Activated B cell treated with CpG ODN at 0.5 μM for 24 hours (primary cell): ENCODE measurements around the gene NAV1. TPM values are rescaled to one million over a fixed set of nuclear protein-coding genes. Genes with fewer than 3 reads are reported as not detected.
"Not testable (repeated sequence)": the region's sequence is repeated elsewhere in the genome, so short reads cannot be mapped to it uniquely, and the experiment has no call there.

Experiments used
- ATAC-seq: fragments of 200-7000 bp; cut with Tn5 transposase; one replicate; pipeline ENCODE4 v1.10.0; 2021; ENCODE audit warnings: low read depth, mild to moderate bottlenecking, moderate library complexity
- CTCF ChIA-PET: fragments of 350-600 bp; sonication (Branson Sonifier 250); formaldehyde crosslinking; loops from one replicate; lab custom pipeline; 2021; ENCODE audit warnings: antibody characterized with exemption; lab: Charles Lee
- POLR2A ChIA-PET: fragments of 350-600 bp; sonication (Branson Sonifier 250); formaldehyde crosslinking; loops from one replicate; lab custom pipeline; 2021; ENCODE audit warnings: antibody characterized with exemption; lab: Charles Lee
- DNase-seq: peaks from one replicate; pipeline ENCODE4 v3.0.0; 2022
- H3K27ac Mint-ChIP-seq: one replicate; pipeline ENCODE4 v1.8.0; 2020; ENCODE audit warnings: mixed read lengths
- H3K27me3 Mint-ChIP-seq: one replicate; pipeline ENCODE4 v1.8.0; 2021; ENCODE audit warnings: mixed read lengths
- H3K36me3 Mint-ChIP-seq: one replicate; pipeline ENCODE4 v1.8.0; 2021; ENCODE audit warnings: low read depth, mixed read lengths
- H3K4me1 Mint-ChIP-seq: one replicate; pipeline ENCODE4 v1.8.0; 2021; ENCODE audit warnings: mixed read lengths
- H3K4me3 Mint-ChIP-seq: one replicate; pipeline ENCODE4 v1.8.0; 2020; ENCODE audit warnings: mild to moderate bottlenecking, mixed read lengths
- H3K9me3 Mint-ChIP-seq: one replicate; pipeline ENCODE4 v1.8.0; 2020; ENCODE audit warnings: mixed read lengths
- CTCF ChIP-seq: fragments of 200-600 bp; IDR thresholded peaks from one replicate; pipeline ENCODE4 v1.8.0; 2022; ENCODE audit warnings: antibody characterized with exemption, mild to moderate bottlenecking
- intact Hi-C: fragments of 100-400 bp; cut with micrococcal nuclease; formaldehyde crosslinking; loops from one replicate; pipeline ENCODE4 v1.15.1; 2024
- total RNA-seq: library from RNA; stranded (reverse); gene quantifications from 2 replicates; pipeline ENCODE4 v1.2.3, GENCODE V29; 2022

Gene NAV1
- total RNA-seq, 1 donor from 2014 or later = 2.0 TPM

DNA sequence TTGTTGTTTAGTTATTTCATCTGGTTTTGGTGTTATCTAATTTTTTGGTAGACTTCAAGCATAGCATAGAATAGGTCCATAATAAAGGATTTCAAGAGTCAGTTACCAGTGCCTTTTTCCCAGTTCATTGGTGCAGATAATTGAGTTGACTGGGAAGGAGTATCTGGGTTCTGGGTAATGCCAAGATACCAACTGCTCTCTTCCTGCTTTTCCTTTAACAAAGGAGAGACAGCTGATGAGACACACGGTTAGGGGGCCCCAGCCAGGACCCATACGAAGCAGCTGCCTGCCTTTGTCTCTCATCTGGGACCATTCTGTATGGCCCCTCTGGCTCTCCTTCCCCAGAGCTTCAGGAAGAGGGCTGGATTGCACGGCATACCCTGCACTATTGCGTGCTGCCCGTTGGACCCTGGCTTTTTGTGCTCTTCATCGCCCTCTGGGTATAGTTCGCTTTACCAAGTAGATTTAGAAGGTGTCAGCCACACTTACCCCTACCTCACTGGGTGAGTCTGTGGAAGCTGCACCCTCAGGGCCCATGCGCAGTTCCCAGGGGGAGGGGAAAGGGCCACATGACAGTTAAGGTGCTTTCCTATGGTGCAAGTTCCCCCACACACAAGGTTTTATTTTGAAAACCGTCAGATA is 7.0 kb downstream of the NAV1 start:
- Mint-ChIP-seq H3K36me3 (no peaks in the 10 kb centered on the region), H3K27ac (no peak overlapping the region), H3K27me3 (peaks cover 12% of the 10 kb centered on the region), H3K9me3 (peaks cover 2% of the 10 kb centered on the region), H3K4me1 (peaks cover 3% of the 10 kb centered on the region), H3K4me3 (no peak overlapping the region)
- ChIA-PET CTCF (no interaction called here), POLR2A (no interaction called here)
- intact Hi-C loops = no loop called here
- TF ChIP-seq CTCF = no peak
- DNase-seq (no peak), ATAC-seq (no peak)

DNA sequence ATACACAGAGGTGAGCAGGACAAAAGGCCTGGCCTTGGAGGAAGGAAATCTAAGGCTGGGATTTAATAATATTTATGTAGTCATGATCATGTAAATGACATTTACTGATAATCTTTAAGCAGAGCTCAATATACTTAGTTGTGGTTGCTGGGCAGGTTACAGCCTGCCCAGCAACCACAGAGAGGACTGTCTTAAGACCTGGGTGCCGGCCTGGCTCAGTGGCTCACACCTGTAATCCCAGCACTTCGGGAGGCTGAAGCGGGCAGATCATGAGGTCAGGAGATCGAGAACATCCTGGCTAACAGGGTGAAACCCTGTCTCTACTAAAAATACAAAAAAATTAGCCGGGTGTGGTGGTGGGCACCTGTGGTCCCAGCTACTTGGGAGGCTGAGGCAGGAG is 10.6 kb downstream of the NAV1 start:
- DNase-seq, H3K27ac Mint-ChIP-seq, H3K4me3 Mint-ChIP-seq, H3K4me1 Mint-ChIP-seq, POLR2A ChIA-PET, intact Hi-C loops, H3K36me3 Mint-ChIP-seq, H3K27me3 Mint-ChIP-seq, H3K9me3 Mint-ChIP-seq, ATAC-seq: not testable (repeated sequence)
- CTCF ChIA-PET = interaction anchor here (1.3 kb wide), 1 partner anchor 11 kb away, joined by 3 read pairs; no protein-coding TSS in a partner anchor

GRCh38 chr1:201551096-201551495 is 12.2 kb downstream of the NAV1 start:
- H3K36me3 Mint-ChIP-seq = no peaks in the 10 kb centered on the region
- no peaks in the 10 kb centered on the region for H3K9me3 Mint-ChIP-seq
- CTCF ChIA-PET = interaction anchor here (0.9 to 1.3 kb wide), 2 partner anchors 10 to 242 kb away, joined by 3 to 4 read pairs; no protein-coding TSS in a partner anchor
- no peak for TF ChIP-seq CTCF
- H3K27me3 Mint-ChIP-seq = peaks cover 4% of the 10 kb centered on the region
- ATAC-seq (no peak), DNase-seq (no peak)
- intact Hi-C loops = no loop called here
- no peak overlapping the region for H3K4me3 Mint-ChIP-seq
- POLR2A ChIA-PET = no interaction called here
- H3K4me1 Mint-ChIP-seq = peaks cover 2% of the 10 kb centered on the region
- no peak overlapping the region for H3K27ac Mint-ChIP-seq

DNA sequence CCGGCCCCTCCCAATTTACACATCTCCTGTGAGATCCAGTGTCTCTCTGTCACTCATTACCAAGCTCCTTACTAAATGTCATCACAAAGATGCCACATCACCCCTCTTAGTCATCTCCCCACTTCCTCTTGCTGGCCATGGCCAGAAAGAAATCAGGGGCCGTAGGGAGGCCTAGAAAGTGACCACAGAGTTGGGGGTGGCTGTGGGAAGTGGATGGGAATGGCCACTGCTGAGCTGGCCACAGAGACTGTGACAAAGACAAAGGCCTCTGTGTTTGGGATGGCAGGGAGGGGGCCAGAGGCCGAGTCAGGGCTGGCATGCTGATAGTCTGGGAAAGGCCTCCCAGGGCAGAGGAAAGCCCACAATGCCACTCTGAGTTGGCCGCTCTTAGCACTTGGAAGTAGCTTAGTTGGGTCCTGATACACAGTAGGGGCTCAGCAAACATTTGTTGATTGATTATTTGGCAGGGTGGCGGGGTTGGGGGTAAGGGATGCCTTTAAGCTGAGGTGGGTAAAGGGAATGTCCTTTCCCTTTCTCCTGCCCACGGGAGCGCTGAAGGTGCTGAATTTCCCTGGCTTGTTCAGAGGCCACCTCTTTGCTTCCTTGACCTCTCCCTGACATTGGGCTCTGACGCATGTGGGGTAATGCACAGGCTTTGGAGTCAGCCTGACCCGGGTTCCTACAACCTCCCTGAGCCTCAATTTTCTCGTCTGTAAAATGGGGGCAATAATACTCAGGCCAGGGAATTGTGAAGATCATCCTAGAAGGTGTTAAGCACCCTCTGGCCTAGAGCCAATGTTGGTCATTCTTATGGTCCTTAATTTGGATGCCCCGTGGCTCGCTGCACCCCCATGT is 13.2 kb downstream of the NAV1 start:
- DNase-seq (no peak), ATAC-seq (no peak)
- Mint-ChIP-seq H3K9me3 (no peaks in the 10 kb centered on the region), H3K36me3 (no peaks in the 10 kb centered on the region), H3K4me3 (no peak overlapping the region), H3K4me1 (no peaks in the 10 kb centered on the region), H3K27me3 (peaks cover 4% of the 10 kb centered on the region), H3K27ac (no peak overlapping the region)
- POLR2A ChIA-PET = interaction anchor here (0.5 kb wide), 1 partner anchor 1269 kb away, joined by 4 read pairs; no protein-coding TSS in a partner anchor
- intact Hi-C loops = no loop called here
- no peak for TF ChIP-seq CTCF
- CTCF ChIA-PET = interaction anchor here (0.9 kb wide), 1 partner anchor 241 kb away, joined by 4 read pairs; no protein-coding TSS in a partner anchor

- H3K36me3 Mint-ChIP-seq = no peaks in the 10 kb centered on the region
- H3K27me3 Mint-ChIP-seq = peaks cover 4% of the 10 kb centered on the region
- no peak for ATAC-seq
- ChIA-PET CTCF (no interaction called here), POLR2A (no interaction called here)
- TF ChIP-seq CTCF = no peak
- no peak overlapping the region for H3K27ac Mint-ChIP-seq
- H3K4me3 Mint-ChIP-seq = no peak overlapping the region
- no peaks in the 10 kb centered on the region for H3K4me1 Mint-ChIP-seq
- no peaks in the 10 kb centered on the region for H3K9me3 Mint-ChIP-seq
- no peak for DNase-seq
- intact Hi-C loops = no loop called here
These were observed 14.0 kb downstream of the NAV1 start for GRCh38 chr1:201552941-201553351.
